HepG2 (cell line): ENCODE data around the gene PHIP. TPM values are rescaled to one million over a fixed set of nuclear protein-coding genes. Genes with fewer than 3 reads are reported as not detected.

Experiments used
- ATAC-seq: fragments of 200-7000 bp; cut with Tn5 transposase; 3 replicates; pipeline ENCODE4 v1.9.1; 2020; ENCODE audit warnings: mild to moderate bottlenecking, moderate library complexity
- BruUV-seq: library from RNA; stranded (reverse); fragments of 400-500 nt; replicated peaks from 2 replicates; lab custom pipeline; 2021; lab: Mats Ljungman, UMichigan
- CTCF ChIA-PET: fragments of 300-600 bp; formaldehyde crosslinking; extraction: SDS; loops from one replicate; lab custom pipeline; 2021; ENCODE audit warnings: low total read pairs, inconsistent platforms, low intra/inter-chr PET ratio; lab: Yijun Ruan, JAX
- POLR2A ChIA-PET: fragments of 350-600 bp; sonication (Branson Sonifier 250); formaldehyde crosslinking; loops from one replicate; lab custom pipeline; 2020; ENCODE audit warnings: antibody characterized with exemption, inconsistent platforms; lab: Yijun Ruan, JAX
- DNase-seq: peaks from one replicate; pipeline ENCODE4 v3.0.0-alpha.2; 2015; ENCODE audit warnings: low spot score
- FAIRE-seq: peaks from 3 replicates; lab custom pipeline; 2011; peaks lifted over from hg19 to GRCh38; lab: Jason Lieb, UNC
- H2AFZ ChIP-seq: one replicate; pipeline ENCODE4 v1.6.1; 2011; ENCODE audit warnings: low read length, inconsistent platforms
- H3K27ac ChIP-seq: fragments of 300-600 bp; 3 replicates; pipeline ENCODE4 v1.8.0; 2011; ENCODE audit warnings: mixed run types, mild to moderate bottlenecking, mixed read lengths, low read length, inconsistent platforms; ENCODE audit not compliant: insufficient read depth; ENCODE audit errors: extremely low read length
- H3K27me3 ChIP-seq, 2 experiments: fragments of 200-600 bp in 1 of 2; 2 replicates in 1 of 2; 3 replicates in 1 of 2; pipeline versions ENCODE4 v1.6.0 to v1.8.0; 2011; ENCODE audit warnings: low read length in 2 of 2, mild to moderate bottlenecking in 2 of 2, moderate library complexity in 2 of 2, inconsistent platforms in 1 of 2; ENCODE audit not compliant: insufficient read depth in 2 of 2, control insufficient read depth in 1 of 2
- H3K36me3 ChIP-seq, 2 experiments: fragments of 200-600 bp in 1 of 2; replicated peaks in 1 of 2; 2 replicates in 1 of 2; 3 replicates in 1 of 2; pipeline versions ENCODE4 v1.5.1 to v1.8.0; 2011; ENCODE audit warnings: low read length in 2 of 2, inconsistent platforms in 1 of 2; ENCODE audit not compliant: insufficient read depth in 2 of 2, control insufficient read depth in 1 of 2
- H3K4me1 ChIP-seq: 2 replicates; pipeline ENCODE4 v1.5.1; 2012; ENCODE audit warnings: low read length, inconsistent platforms; ENCODE audit not compliant: insufficient read depth
- H3K4me2 ChIP-seq: 2 replicates; pipeline ENCODE4 v1.6.0; 2011; ENCODE audit warnings: low read depth, low read length, inconsistent platforms
- H3K4me3 ChIP-seq, 3 experiments: fragments of 200-600 bp in 1 of 3; sonication (generic), shearing (Covaris generic) in 1 of 3; replicated peaks in 1 of 3; 2 replicates each; pipeline ENCODE4 v1.5.1; 2011 to 2016; ENCODE audit warnings: low read length in 3 of 3, inconsistent platforms in 2 of 3, low read depth in 2 of 3, mild to moderate bottlenecking in 2 of 3, control low read depth in 1 of 3, mixed read lengths in 1 of 3; ENCODE audit not compliant: insufficient read depth in 1 of 3
- H3K79me2 ChIP-seq: one replicate; pipeline ENCODE4 v1.6.1; 2011; ENCODE audit warnings: low read length, inconsistent platforms; ENCODE audit not compliant: insufficient read depth
- H3K9ac ChIP-seq: 2 replicates; pipeline ENCODE4 v1.6.0; 2011; ENCODE audit warnings: mild to moderate bottlenecking, low read depth, low read length, inconsistent platforms; ENCODE audit not compliant: insufficient read depth
- H3K9me3 ChIP-seq: 2 replicates; pipeline ENCODE4 v1.5.1; 2012; ENCODE audit warnings: mild to moderate bottlenecking, low read length
- H4K20me1 ChIP-seq: 2 replicates; pipeline ENCODE4 v1.6.0; 2011; ENCODE audit warnings: inconsistent platforms, mild to moderate bottlenecking, low read length, moderate library complexity; ENCODE audit not compliant: insufficient read depth
- CHD2 ChIP-seq: IDR thresholded peaks from 2 replicates; pipeline ENCODE4 v1.6.1; 2011; ENCODE audit warnings: low read depth, low read length, improper control_type of control experiment
- KAT2B ChIP-seq: fragments of 150-350 bp; IDR thresholded peaks from 2 replicates; pipeline ENCODE4 v1.6.1; 2014; ENCODE audit warnings: low read depth, low read length, borderline replicate concordance
- KLF11 ChIP-seq: IDR thresholded peaks from 2 replicates; pipeline ENCODE4 v1.6.1; 2016; ENCODE audit warnings: missing compliant biosample characterization
- RELA ChIP-seq: sonication (generic); formaldehyde crosslinking; IDR thresholded peaks from 2 replicates; pipeline ENCODE4 v1.4.0; 2020; ENCODE audit warnings: missing genetic modification reagents
- SMYD3 ChIP-seq: sonication (generic); formaldehyde crosslinking; IDR thresholded peaks from 2 replicates; pipeline ENCODE4 v1.8.1; 2023; ENCODE audit warnings: mild to moderate bottlenecking, missing genetic modification reagents
- STAT5B ChIP-seq: sonication (generic); formaldehyde crosslinking; IDR thresholded peaks from 2 replicates; pipeline ENCODE4 v1.4.0; 2020; ENCODE audit warnings: missing genetic modification reagents
- TEAD2 ChIP-seq: sonication (generic); formaldehyde crosslinking; IDR thresholded peaks from 2 replicates; pipeline ENCODE4 v1.9.0; 2021; ENCODE audit warnings: missing genetic modification reagents
- ZBTB26 ChIP-seq: IDR thresholded peaks from 2 replicates; pipeline ENCODE4 v1.6.1; 2016; ENCODE audit warnings: missing compliant biosample characterization, missing genetic modification reagents, borderline replicate concordance
- ZC3H13 ChIP-seq: sonication (generic); formaldehyde crosslinking; IDR thresholded peaks from 2 replicates; pipeline ENCODE4 v1.8.1; 2023; ENCODE audit warnings: mild to moderate bottlenecking, missing genetic modification reagents, moderate library complexity
- ZNF20 ChIP-seq: sonication (generic); formaldehyde crosslinking; IDR thresholded peaks from 2 replicates; pipeline ENCODE4 v1.4.0; 2020; ENCODE audit warnings: mild to moderate bottlenecking, moderate library complexity, missing genetic modification reagents
- ZNF335 ChIP-seq: sonication (generic); formaldehyde crosslinking; IDR thresholded peaks from 2 replicates; pipeline ENCODE4 v1.4.0; 2020; ENCODE audit warnings: missing genetic modification reagents
- ZNF343 ChIP-seq: sonication (generic); formaldehyde crosslinking; IDR thresholded peaks from 2 replicates; pipeline ENCODE4 v1.4.0; 2020; ENCODE audit warnings: mild to moderate bottlenecking, missing genetic modification reagents
- ZNF446 ChIP-seq: sonication (generic); formaldehyde crosslinking; IDR thresholded peaks from 2 replicates; pipeline ENCODE4 v1.5.0; 2020; ENCODE audit warnings: mild to moderate bottlenecking, missing genetic modification reagents
- ZNF703 ChIP-seq: sonication (generic); formaldehyde crosslinking; IDR thresholded peaks from 2 replicates; pipeline ENCODE4 v1.5.1; 2020; ENCODE audit warnings: missing genetic modification reagents, mild to moderate bottlenecking, moderate library complexity, borderline replicate concordance
- ZNF784 ChIP-seq: sonication (generic); formaldehyde crosslinking; IDR thresholded peaks from 2 replicates; pipeline ENCODE4 v1.5.1; 2020; ENCODE audit warnings: missing genetic modification reagents, mild to moderate bottlenecking, borderline replicate concordance
- WGBS: methylation state at CpG from one replicate; pipeline ENCODE4 v1.1.6; 2017; ENCODE audit warnings: low lambda C conversion rate; 5-methylcytosine and 5-hydroxymethylcytosine counted together
- in situ Hi-C: cut with HindIII; loops from 2 replicates; pipeline ENCODE4 v1.10.0; 2017; ENCODE audit warnings: low pct_unique_long_range_greater_than_20kb; ENCODE audit not compliant: extremely low pct_ligation_motif_present
- intact Hi-C: fragments of 100-400 bp; cut with micrococcal nuclease; formaldehyde crosslinking; loops from one replicate; pipeline ENCODE4 v1.10.0; 2022; ENCODE audit not compliant: unreplicated experiment
- polyA plus RNA-seq, 8 experiments: library from polyadenylated mRNA; depleted of rRNA in 3 of 8; stranded (reverse) in 7 of 8; unstranded in 1 of 8; fragments of >200 nt; fragmentation: Illumina TruSeq in 4 of 8; extraction: Trizol in 4 of 8; gene quantifications; 2 replicates each; pipeline versions ENCODE4 v1.2.1 to v1.2.3, GENCODE V29; 2011 to 2016; ENCODE audit warnings: low read depth in 4 of 8, missing spikeins in 1 of 8, mixed read lengths in 1 of 8; ENCODE audit not compliant: insufficient read depth in 1 of 8
- total RNA-seq, 5 experiments: library from RNA; depleted of rRNA; stranded (reverse); fragments of >200 nt; fragmentation: Illumina TruSeq; extraction: Trizol; gene quantifications; 2 replicates each; pipeline ENCODE4 v1.2.3, GENCODE V29; 2016; ENCODE audit warnings: low read depth in 1 of 5

The PHIP gene
- total and polyA plus RNA-seq, 2 of the 13 experiments (the other 11 are each of a cell fraction or from before 2014, with no cell fraction given) = 6.5 to 23.5 TPM

GRCh38 chr6:78910591-78911171 lies 167.4 kb downstream of the PHIP start (continued):
- TF ChIP-seq ZNF343 (CRISPR knock-in tag) (no peak), ZC3H13 (CRISPR knock-in tag) (no peak), STAT5B (CRISPR knock-in tag) (no peak), CHD2 (no peak), ZBTB26 (CRISPR knock-in tag) (no peak)

GRCh38 chr6:78910010-78910409 lies 168.0 kb downstream of the PHIP start:
- no peak overlapping the region for H3K27ac ChIP-seq
- H3K9me3 ChIP-seq = no peaks in the 10 kb centered on the region
- no peak for DNase-seq
- no peaks in the 10 kb centered on the region for H3K27me3 ChIP-seq
- no peaks in the 10 kb centered on the region for H3K36me3 ChIP-seq
- no peaks in the 10 kb centered on the region for H3K79me2 ChIP-seq
- ATAC-seq = no peak
- no peak overlapping the region for H3K9ac ChIP-seq
- FAIRE-seq = no peak
- in situ Hi-C loops (no loop called here), intact Hi-C loops (no loop called here)
- no TSS peak for BruUV-seq
- H3K4me3 ChIP-seq = no peak overlapping the region
- WGBS = 78% methylated on average over 10 of the region's 10 CpGs
- no peak overlapping the region for H2AFZ ChIP-seq
- H3K4me1 ChIP-seq = no peaks in the 10 kb centered on the region
- H4K20me1 ChIP-seq = no peaks in the 10 kb centered on the region
- no peak overlapping the region for H3K4me2 ChIP-seq
- CTCF ChIA-PET = no interaction called here
- POLR2A ChIA-PET = no interaction called here
- TF ChIP-seq ZNF703 (CRISPR knock-in tag) (no peak), KAT2B (no peak), ZNF335 (CRISPR knock-in tag) (no peak), ZNF784 (CRISPR knock-in tag) (no peak), TEAD2 (CRISPR knock-in tag) (no peak), KLF11 (no peak), ZNF446 (no peak), SMYD3 (CRISPR knock-in tag) (no peak), ZNF20 (CRISPR knock-in tag) (no peak), RELA (CRISPR knock-in tag) (no peak)
